Measurements from ENCODE around the gene INO80E.

Gene INO80E

DNA sequence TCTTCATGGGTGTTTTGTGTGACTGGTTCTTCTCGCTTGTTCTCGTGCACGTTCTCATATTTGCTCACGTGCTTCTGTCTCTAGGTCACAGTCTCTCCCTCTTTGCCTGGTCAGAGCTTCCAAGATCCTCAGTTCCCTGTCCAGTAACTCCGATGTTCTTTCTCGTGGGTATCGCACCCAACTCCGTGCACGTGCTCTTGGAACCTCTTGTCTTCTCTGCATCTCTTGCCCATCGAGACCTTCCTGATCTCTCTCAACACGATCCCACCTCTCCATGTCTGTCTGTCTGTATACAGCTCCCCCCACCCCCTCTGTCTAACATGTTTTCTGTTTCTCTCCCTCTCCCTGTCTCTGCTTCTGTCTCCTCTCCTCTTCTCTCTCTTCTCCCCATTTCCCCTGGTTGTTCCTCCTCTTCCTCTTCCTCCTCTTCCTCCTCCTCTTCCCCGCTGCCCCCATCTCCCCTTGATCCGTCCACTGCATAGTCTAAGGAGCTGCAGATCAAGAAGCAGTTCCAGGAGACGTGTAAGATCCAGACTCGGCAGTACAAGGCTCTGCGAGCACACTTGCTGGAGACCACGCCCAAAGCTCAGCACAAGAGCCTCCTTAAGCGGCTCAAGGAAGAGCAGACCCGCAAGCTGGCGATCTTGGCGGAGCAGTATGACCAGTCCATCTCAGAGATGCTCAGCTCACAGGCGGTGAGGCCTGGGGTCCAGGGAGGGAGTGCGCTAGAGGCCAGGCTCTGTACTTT is 6.8 kb upstream of the INO80E start:
- peaks cover 87% of the 10 kb centered on the region for H3K36me3 ChIP-seq (replicated peaks)
- no peak for DNase-seq
- in situ Hi-C loops (cut with HindIII; ENCODE audit: low pct_ligation_motif_present, low sequenced_read_pairs): no loop called here
- H3K27ac ChIP-seq: no peak overlapping the region
- H3K4me3 ChIP-seq (ENCODE audit: low read depth, low read length): no peak overlapping the region
- H3K27me3 ChIP-seq (replicated peaks): no peaks in the 10 kb centered on the region
- TF ChIP-seq, protein P1, sequence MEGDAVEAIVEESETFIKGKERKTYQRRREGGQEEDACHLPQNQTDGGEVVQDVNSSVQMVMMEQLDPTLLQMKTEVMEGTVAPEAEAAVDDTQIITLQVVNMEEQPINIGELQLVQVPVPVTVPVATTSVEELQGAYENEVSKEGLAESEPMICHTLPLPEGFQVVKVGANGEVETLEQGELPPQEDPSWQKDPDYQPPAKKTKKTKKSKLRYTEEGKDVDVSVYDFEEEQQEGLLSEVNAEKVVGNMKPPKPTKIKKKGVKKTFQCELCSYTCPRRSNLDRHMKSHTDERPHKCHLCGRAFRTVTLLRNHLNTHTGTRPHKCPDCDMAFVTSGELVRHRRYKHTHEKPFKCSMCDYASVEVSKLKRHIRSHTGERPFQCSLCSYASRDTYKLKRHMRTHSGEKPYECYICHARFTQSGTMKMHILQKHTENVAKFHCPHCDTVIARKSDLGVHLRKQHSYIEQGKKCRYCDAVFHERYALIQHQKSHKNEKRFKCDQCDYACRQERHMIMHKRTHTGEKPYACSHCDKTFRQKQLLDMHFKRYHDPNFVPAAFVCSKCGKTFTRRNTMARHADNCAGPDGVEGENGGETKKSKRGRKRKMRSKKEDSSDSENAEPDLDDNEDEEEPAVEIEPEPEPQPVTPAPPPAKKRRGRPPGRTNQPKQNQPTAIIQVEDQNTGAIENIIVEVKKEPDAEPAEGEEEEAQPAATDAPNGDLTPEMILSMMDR (IDR thresholded peaks at IDR 0.05; ENCODE audit: low read depth, low read length, missing control alignments): no peak

DNA sequence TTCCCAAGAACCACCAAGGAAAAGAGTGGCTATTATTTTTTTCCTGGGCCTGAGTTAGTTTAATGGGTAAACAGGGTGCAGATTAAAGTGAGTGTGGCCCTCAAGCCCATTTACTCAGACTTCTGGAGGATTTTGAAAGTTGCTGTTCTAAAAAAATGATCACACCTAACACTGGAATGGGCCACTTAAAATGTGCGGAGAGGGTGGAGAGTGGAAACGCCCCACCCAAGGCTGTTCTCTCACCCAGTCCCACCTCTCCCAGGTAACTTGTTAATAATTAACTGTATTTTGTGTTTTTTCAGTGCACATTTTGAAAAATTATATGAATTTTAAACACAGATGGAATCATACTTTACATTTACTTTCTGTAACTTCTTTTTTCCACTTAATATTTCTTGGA is 6.0 kb upstream of the INO80E start:
- Histone ChIP-seq H3K36me3 (replicated peaks) (peaks cover 79% of the 10 kb centered on the region), H3K27me3 (replicated peaks) (no peaks in the 10 kb centered on the region), H3K27ac (no peak overlapping the region), H3K4me3 (ENCODE audit: low read depth, low read length) (no peak overlapping the region)
- no peak for DNase-seq
- in situ Hi-C loops (cut with HindIII; ENCODE audit: low pct_ligation_motif_present, low sequenced_read_pairs): no loop called here
- TF ChIP-seq, protein P1 (IDR thresholded peaks at IDR 0.05; ENCODE audit: low read depth, low read length, missing control alignments): no peak

DNA sequence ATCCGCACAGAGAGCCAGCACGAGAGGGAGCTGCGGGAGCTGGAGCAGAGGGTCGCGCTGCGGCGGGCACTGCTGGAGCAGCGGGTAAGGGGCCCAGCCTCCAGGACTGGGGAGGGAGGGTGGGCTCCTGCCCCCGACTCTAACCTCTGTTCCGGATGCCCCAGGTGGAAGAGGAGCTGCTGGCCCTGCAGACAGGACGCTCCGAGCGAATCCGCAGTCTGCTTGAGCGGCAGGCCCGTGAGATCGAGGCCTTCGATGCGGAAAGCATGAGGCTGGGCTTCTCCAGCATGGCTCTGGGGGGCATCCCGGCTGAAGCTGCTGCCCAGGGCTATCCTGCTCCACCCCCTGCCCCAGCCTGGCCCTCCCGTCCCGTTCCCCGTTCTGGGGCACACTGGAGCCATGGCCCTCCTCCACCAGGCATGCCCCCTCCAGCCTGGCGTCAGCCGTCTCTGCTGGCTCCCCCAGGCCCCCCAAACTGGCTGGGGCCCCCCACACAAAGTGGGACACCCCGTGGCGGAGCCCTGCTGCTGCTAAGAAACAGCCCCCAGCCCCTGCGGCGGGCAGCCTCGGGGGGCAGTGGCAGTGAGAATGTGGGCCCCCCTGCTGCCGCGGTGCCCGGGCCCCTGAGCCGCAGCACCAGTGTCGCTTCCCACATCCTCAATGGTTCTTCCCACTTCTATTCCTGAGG is 5.0 kb upstream of the INO80E start:
- TF ChIP-seq, protein P1 (IDR thresholded peaks at IDR 0.05; ENCODE audit: low read depth, low read length, missing control alignments): no peak
- Histone ChIP-seq H3K27ac (no peak overlapping the region), H3K4me3 (ENCODE audit: low read depth, low read length) (no peak overlapping the region), H3K27me3 (replicated peaks) (no peaks in the 10 kb centered on the region), H3K36me3 (replicated peaks) (peaks cover 69% of the 10 kb centered on the region)
- no peak for DNase-seq
- in situ Hi-C loops (cut with HindIII; ENCODE audit: low pct_ligation_motif_present, low sequenced_read_pairs): no loop called here

DNA sequence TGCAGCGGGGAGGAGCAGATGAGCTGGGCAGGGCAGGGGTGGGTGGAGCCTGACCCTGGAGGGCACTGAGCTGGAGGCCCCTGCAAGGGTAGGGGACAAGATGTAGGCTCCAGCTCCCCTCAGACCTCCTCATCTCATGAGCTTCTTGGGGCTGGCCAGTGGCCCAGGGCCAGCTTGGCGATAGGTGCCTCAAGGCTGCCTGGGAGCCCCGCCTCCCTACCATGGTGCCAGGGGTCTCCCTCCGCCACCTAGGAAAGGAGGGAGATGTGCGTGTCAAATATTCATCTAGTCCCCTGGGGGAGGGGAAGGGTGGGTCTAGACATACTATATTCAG is 4.5 kb upstream of the INO80E start:
- no peak for DNase-seq
- peaks cover 64% of the 10 kb centered on the region for H3K36me3 ChIP-seq (replicated peaks)
- no peak overlapping the region for H3K27ac ChIP-seq
- no peaks in the 10 kb centered on the region for H3K27me3 ChIP-seq (replicated peaks)
- no peak overlapping the region for H3K4me3 ChIP-seq (ENCODE audit: low read depth, low read length)
- TF ChIP-seq, protein P1 (IDR thresholded peaks at IDR 0.05; ENCODE audit: low read depth, low read length, missing control alignments): no peak
- in situ Hi-C loops (cut with HindIII; ENCODE audit: low pct_ligation_motif_present, low sequenced_read_pairs): no loop called here

DNA sequence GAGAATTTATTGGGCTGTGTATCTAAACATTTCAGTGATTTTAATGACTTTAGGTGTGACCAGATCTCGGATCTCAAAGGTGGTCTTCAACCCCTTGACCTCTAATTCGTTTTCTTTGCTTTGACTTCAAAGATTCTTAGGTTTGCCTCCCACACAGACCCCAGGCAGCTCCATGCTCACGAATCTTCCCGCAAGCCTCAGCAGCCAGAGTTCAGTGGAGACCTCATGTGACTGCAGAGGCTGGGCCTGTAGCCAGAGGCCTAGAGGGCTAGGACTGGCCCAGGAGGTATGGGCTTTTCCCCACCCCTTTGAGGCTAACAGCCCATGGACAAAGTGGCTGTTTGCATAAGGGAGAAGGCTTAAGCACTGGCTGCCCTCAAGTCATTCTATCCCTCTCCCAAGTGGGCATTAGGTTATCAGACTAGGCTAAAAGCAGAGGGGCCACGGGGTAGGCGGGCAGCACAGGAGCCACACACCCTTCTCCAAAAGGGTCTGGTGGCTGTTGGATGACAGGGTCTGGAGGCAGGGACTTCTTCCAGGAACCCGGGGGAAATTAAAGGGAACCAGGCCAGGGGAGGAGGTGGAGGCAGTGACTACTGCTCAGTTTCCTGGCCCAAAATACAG is 3.6 kb upstream of the INO80E start:
- Histone ChIP-seq H3K36me3 (replicated peaks) (peaks cover 55% of the 10 kb centered on the region), H3K27ac (no peak overlapping the region), H3K4me3 (ENCODE audit: low read depth, low read length) (no peak overlapping the region), H3K27me3 (replicated peaks) (no peaks in the 10 kb centered on the region)
- TF ChIP-seq, protein P1 (IDR thresholded peaks at IDR 0.05; ENCODE audit: low read depth, low read length, missing control alignments): no peak
- no peak for DNase-seq
- in situ Hi-C loops (cut with HindIII; ENCODE audit: low pct_ligation_motif_present, low sequenced_read_pairs): no loop called here
